ENCODE results near the gene TOP1.

The TOP1 gene

DNA sequence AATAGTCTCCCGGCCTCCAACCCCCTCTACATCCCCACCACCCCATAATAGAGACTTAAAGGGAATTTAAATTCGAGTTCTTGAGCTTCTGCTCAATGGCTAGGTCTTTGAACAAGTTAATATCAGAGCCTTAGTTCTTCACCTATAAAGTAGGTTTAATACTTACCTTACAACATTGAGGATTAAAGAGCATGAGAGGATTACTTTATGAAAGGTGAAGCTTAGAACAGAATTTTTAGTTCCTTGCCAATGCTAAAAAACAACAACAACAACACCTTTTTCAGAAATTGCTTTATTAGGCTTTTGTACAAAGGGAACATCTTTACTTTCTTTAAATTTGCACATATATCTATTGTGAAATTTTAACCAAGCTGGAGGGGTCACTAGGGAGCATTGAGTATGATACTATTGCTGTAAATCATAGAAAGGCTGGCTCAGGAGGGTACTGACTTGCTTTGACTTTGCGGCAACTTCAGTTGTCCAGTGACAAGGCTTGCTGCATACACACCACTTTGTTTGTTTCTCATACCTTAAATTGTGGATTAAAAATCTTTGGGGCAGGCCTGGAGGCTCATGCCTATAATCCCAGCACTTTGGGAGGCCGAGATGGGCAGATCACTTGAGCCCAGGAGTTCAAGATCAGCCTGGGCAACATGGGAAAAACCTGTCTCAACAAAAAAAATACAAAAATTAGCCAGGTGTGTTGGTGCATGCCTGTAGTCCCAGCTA, 9.7 kb downstream of the TOP1 start:
- DNase-seq, result no peak

DNA sequence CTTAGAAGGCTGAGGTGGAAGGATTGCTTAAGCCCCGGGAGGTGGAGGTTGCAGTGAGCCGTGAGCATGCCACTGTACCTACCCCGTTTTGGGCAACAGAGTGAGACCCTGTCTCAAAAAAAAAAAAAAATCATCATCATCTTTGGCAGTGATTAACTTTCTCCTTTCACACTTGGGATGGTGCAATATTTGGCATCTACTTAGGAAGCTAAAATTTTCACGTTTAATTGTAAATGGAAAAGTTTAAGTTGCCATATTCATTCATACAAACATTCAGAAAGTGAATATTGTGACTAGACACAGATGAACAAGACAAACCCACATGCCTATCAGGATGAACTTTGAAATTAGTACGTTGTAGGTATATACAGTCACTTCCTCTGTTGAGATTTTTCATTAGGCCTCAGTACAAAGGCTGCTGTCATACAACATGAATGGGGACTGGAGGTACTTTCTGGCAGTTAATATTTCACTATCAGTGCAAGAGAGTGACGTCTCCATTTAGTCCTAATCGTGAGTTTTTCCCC, 10.3 kb downstream of the TOP1 start:
- DNase-seq, result no peak

DNA sequence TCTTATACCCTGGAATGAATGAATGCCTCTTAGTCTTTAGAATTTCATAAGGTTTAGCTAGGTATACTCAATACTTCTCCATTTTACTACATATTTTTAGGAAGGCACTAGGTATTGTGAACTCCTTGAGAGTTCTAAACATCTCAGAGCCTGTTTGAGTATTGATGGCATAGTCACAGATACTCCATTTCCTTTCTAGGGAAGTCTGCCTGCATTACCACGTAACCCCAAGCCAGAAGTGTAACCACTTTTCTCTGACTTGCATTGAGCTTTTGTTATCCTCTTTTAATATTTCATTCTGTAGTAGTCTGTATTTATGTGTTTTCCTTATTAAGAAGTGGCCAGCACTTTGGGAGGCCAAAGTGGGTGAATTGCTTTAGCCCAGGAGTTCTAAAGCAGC, 12.2 kb downstream of the TOP1 start:
- no peak for DNase-seq

DNA sequence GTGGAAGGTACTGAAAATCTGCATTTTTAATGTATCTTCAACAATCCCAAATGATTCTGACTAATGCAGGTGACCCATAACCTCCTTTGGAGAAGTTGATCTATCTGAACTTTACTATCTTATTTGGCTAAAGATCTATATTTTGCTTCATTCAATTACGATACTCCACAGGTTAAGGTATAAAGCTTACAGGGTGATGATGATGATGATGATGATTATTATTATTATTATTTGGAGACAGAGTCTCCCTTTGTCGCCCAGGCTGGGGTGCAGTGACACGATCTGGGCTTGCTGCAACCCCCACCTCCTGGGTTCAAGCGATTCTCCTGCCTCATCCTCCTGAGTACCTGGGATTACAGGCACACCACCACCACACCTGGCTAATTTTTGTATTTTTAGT, 13.1 kb downstream of the TOP1 start:
- no peak for DNase-seq

DNA sequence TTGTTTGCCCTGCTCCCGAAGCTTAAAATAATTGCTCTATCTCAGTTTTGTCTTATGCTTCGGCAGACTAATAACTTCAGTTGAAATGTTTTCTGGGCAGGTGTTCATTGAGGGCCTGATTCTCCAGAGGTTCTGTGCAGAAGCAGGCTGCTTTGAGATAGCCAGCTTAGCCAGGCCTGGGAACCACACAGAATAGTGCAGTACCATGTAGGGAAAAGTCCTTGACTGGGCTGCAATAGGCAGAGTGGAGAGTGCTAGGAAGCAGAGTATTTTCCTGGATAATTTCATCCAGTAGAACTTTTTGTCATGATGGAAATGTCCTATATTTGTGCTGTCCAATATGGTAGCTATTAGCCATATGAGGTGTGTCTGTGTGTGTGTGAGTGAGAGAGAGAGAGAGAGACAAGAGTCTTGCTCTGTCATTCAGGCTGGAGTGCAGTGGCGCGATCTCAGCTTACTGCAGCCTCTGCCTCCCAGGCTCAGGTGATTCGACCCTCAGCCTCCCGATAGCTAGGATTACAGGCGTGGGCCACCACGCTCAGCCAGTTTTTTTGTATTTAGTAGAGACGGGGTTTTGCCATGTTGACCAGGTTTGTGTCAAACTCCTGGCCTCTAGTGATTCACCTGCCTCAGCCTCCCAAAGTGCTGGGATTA, 15.9 kb downstream of the TOP1 start:
- DNase-seq, result no peak

DNA sequence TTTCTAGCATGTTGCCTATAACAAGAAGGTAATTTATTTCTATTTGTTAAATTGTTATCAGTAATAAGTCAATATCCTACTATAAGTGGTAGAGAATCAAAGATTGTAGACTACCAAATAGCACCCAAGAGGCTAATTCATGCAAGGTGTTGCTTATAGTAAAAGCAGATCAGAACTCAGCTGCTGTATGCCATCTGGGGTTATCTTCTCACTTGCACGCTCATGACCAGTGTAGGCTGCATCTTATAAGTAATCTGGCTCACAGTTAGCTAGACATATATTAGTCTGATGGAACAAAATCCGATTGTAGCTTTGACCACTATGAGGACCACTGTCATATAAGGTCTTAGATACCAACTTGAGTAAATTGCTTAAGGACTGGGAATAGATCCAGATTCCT, 17.0 kb downstream of the TOP1 start:
- DNase-seq, result no peak

DNA sequence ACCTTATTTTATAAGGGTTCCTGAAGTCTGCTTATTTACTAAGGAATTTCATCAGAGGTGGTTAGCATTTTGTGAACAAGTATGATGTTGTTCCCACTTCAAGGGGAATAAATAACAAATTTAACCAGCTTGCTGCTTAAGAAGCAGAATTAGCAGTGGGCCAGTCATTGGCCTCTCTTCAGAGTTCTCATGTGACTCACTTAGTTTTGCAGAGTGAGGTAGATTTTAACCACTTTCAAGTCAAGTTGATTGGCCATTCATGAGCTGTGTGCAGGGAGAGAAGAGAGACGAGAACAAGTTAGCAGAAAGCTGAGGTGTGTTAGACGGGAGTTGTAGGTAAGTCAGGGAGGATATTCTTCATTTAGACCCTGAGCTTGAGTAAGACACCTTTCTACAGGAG, 18.1 kb downstream of the TOP1 start:
- DNase-seq, result no peak

DNA sequence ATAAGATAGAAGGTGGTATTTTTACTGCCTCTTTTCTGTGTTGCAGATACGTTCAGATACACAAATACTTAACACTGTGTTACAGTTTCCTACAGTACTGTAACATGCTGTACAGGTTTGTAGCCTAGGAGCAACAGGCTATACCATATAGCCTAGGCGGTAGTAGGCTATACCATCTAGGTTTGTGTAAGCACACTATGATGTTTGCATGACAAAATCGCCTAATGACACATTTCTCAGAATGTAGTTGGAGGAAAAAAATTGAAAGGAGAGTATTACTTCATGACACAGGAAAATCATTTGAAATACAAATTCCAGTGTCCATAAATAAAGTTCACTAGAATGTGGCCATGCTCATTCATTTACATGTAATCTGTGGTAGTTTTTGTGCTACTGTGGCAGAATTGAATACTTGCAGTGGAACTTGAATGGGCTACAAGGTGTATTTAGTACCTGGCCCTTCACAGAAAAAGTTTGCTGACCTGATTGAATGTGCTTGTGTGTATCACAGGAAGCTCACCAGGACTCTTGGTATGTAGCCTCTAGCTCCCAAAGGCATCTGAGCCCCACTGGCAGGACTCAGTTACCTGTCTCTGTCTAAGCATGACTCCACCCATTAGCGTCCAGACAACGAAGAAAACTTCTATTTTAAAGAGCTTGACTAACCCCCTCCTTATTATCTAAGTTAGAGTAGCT, 18.8 kb downstream of the TOP1 start:
- DNase-seq, result no peak

DNA sequence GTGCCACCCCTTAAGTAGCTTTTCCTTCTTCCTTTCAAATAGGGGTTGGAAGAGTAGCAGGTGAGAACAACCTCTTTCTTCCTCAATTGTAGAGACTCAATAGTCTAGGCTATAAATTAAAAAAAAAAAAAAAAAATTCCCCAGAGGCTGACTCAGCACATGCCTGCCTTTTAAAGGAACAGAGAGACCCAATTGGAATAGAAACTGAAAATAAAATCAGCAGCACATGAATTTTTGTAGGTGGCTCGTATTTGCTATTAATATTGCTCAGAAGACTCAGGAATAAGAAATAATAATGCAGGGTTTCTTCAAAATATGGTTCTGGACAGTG, 19.3 kb downstream of the TOP1 start:
- no peak for DNase-seq

DNA sequence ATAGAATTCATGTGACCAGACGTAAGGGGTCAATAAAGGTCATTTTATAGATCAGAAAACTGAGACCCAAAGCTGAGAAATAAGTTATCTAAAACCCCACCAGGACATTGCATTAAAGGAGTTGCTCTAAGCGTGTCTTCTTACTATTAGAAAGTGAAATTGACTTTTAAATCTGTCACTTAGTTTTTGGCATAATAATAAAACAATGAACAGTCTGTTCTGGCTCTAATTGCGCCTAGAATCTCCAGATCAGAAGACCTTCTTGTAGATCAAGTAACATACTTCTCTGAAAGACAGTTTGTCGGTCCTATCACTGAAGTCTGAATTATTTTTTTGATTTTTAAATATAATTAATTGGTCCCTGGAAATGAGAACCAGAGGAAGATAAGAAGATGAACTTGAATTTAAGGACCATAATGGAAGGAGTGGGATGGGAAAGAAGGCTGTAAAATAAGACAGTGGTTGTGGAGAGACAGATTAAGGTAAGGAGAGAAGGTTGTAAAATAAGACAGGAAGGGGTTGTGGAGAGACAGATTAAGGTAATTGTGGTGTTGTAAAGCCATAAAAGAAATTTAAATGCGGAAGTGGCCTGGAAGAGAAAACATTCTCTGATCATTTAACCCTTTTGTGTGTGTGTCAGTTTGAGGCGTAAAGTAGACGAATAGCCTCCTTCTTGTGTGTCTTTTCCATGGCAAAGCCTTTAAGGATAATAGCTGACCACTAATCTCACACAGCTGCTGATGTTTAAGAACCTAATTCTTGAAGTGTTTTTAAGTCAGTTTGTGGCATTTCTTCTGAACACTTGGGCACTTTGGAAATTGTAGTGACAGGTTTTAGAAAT, 20.1 kb downstream of the TOP1 start:
- no peak for DNase-seq

DNA sequence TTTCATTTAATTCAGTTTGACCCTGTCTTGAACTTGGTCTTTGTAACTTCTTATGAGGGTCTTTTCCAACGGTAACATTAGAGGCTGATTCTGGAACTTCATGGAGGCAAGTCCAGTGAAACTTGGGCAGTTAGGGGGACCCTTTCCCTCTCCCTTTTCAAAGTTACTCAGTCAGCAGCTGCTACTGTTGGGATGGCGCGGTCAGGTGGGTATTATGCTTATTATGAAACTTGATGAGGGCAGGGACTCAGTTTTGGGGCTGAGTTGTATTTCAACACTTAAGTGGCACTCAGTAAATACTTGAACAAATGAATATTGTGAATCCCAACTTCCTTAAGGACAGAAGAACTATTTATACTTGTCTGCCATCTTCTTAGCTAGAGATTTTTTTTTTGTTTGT, 20.8 kb downstream of the TOP1 start:
- DNase-seq, result peak in 1 of 2 experiments; percentile 6

DNA sequence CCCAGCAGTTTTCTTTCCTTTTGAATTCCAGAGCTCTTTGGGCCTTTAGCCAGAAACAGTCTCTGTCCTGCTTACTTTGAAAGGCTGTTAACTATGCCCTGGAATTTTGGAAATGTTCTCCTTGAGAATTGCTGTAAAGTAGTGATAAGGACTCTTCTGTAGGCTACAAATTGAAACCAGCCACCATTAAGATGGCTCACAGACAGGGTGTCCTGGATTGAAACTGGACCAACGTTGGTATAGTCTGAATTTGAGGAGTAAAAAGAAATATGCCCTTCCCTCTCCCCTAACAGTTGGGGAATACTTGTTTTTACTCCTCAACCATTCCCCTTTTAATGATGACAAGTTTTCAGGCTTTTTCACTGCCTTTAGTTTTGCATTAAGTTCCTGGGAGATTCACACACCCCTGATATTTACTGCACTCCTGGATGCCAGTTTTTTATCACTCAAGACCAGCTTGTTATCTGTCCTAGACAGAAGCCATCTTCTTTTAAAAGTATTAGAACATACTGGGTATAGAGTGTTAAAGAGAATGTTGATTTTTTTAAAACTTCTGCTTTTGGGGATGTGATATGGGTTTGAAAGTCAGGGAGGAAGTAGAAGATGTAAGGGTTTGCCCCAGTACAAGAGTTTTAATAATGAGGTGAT, 21.9 kb downstream of the TOP1 start:
- DNase-seq, result no peak

DNA sequence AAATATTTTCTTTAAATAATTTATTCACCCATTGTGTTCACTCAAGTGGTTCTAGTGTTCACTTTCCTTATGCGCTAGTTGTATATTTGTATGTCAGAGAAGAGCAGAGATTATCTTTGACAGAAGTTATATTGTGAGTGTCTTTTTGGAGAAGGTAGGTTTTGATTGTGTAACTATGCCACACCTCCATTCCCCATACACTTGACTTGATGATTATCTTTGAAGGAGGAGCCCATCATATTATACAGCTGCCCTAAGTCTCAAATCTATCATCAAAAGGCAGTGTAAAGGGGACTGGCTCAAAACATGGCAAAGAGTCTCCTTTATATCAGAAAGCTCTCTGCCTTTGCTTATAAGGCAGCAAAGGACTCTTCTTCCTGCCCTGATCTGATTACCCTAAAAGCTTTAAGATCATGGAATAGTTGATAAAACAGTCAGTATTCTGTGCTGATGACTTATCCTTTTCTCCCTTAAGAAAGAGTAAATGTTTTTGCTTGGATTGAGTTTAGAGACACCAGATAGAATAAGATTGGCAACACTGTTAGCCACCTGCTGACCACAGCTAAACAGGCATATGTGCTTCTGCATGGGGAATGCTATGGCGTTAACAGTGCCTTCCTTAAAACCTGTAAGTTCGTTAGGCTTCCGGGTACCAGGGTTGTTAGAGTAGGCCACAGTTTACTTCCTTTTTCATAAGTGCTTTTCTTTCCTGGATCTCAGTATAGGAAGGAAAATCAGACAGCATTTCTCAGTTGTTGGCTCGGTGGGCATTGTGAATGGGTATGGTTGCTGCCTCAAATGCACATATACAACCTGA, 22.6 kb downstream of the TOP1 start:
- DNase-seq, result no peak

DNA sequence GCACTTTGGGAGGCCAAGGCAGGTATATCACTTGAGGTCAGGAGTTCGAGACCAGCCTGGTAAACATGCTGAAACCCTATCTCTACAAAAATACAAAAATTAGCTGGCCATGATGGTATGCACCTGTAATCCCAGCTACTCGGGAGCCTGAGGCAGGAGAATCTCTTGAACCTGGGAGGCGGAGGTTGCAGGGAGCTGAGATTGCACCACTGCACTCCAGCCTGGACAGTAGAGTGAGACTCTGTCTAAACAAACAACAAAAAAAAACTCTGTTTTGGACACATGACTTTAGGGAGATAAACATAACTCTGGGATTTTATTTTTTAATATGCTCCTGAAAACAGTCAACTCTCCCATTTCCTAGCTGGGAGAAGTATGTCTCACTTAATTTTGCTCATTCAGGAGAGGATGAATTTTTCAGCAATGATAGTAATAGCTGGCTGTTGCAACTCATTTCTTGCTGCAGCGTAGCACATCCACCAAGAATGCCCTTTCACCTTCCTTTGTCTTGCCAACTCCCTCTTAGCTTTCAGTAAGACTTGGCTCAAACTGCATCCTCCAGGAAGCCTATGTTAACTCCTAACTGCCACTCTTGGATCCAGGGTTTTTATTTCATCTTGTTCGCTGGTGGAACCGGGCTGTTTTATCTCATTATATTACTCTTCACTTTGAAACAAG, 24.3 kb downstream of the TOP1 start:
- DNase-seq, result no peak

DNA sequence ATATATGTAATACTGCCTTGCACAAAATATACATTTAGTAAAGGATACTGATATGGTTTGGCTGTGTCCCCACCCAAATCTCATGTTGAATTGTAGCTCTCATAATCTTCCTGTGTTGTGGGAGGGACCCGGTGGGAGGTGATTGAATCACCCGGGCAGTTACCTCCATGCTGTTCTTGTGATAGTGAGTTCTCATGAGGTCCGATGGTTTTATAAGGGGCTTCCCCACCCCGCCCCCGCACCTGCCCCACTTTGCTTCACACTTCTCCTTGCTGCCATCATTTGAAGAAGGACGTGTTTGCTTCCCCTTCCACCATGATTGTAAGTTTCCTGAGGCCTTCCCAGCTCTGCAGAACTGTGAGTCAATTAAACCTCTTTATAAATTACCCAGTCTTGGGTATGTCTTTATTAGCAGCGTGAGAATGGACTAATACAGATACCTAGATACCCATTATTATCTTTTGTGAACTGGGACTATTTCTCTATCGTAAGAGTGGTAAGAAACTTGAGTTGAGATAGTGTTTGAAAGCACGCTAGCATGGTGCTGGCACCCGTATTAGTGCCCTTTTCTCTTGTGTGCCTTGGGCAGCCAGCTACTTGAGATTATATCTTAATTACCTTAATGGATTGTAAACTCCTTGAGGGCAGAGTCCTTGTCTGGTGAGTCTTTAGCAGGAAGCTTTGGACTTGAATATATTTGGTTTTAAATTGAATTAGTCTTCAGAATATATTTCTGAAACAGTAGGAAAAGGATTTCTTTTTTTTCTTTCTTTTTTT, 25.6 kb downstream of the TOP1 start:
- no peak for DNase-seq

DNA sequence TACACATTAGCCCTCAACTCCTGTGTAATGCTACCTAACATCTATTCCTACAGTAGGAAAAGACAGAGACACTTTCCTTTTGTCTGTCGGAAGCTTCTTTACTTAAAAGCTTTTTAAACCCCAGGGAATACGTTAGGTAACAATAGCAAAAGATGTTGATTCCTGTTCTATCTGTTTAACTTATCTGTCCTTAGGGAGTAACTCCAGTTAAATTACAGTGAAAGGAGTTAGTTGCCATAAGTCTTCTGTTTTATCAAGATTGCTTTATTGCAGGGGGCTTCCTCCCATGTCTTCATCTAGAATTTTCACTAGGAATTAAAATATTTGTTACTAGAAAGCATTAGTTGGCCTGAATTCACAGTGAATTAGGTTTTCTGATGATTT, 26.2 kb downstream of the TOP1 start:
- DNase-seq, result no peak

DNA sequence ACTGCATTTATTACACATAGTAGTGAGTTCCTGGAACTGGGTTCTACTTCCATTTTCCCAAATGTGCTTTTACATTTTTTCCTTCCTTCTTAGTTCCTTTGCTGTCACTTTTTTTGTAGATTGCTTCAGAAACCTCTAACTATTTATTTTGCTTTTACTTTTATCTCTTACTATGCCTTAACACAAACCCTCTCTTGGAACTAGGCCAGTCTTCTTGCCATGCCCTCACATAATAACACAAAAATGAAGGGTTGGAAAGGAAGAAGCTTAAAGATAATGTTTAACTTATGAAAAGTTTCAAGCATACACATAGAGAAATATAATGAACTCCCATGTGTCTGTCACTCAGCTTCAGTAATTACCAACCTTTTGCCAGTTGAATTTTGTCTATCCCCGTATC, 27.1 kb downstream of the TOP1 start:
- DNase-seq, result no peak

DNA sequence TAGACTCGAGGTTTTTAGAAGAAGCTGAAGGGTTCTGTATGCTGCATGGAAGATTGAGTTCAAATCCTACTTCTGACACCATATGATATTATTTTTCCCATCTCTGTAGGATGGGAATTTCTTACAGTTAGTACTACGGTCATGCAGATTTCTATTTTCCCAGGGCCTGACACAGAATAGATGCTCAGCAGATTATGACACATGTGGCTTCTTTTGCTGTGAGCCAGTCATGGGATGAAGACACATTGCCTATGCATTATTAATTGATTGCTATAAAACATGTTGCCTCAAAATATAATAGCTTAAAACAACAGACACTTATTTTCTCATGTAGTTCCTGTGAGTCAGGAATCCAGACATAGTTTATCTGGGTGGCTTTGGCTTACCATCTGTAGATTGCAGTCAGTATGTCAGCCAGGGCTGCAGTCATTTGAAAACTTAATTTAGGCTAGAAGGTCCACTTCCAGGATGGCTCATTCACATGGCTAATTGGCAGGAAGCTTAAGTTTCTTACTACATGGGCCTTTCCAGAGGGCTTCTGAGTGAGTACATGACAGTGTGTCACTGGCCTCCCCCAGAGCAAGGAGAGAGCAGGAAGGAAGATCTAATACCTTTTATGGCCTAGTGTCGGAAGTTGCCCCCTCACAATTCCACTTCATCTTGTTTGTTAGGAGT, 29.5 kb downstream of the TOP1 start:
- DNase-seq, result no peak

DNA sequence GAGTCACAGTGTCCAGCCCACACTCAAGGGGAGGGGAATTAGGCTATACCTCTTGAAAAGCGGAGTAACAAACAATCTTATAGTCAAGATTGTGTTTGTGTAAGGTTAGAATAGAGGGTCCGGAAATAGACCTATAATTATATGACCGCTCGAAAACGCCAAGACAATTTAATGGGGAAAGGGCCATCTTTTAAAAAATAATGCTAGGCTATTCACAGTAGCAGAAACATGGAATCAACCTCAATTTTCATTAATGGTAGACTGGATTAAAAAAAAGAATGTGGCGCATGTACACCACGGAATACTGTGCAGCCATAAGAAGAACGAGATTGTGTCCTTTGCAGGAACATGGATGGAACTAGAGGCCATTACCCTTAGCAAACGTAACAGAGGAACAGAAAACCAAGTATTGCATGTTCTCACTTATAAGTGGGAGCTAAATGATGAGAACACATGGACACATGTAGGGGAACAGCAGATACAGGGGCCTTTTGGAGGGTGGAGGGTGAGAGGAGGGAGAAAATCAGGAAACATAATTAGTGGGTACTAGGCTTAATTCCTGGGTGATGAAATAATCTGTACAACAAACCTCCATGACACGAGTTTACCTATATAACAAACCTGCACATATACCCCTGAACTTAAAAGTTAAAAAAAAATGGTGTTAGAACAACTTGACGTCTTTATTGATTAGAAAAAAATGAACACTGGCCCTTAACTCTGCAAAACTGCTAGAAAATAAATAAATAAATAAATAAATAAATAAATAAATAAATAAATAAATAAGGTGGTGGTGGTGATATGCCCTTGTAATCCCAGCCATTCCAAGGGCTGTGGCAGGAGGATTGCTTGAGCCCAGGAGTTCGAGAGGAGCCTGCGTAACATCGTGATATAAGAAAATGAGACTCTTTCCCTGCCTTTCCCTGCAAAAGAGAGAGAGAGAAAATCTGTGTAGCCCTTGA, 30.3 kb downstream of the TOP1 start:
- DNase-seq, result no peak

All from NCI-H187 (cell line).